Caki2 (cell line): ENCODE data around the gene ZSCAN12. TPM values are rescaled to one million over a fixed set of nuclear protein-coding genes. Genes with fewer than 3 reads are reported as not detected.
"Not testable (repeated sequence)": the region's sequence is repeated elsewhere in the genome, so short reads cannot be mapped to it uniquely, and the experiment has no call there.

ENCODE experiments used
- DNase-seq: peaks from one replicate; pipeline ENCODE4 v3.0.0-alpha.2; 2015; ENCODE audit warnings: low read depth
- in situ Hi-C: cut with HindIII; loops from 2 replicates; pipeline ENCODE4 v1.10.0; 2016; ENCODE audit warnings: low sequenced_read_pairs, low pct_unique_long_range_greater_than_20kb, mixed read lengths
- total RNA-seq: library from RNA; depleted of rRNA; stranded (reverse); fragments of >200 nt; shearing (Covaris generic); gene quantifications from 2 replicates; pipeline ENCODE4 v1.2.3, GENCODE V29; 2014; ENCODE audit warnings: low replicate concordance; rRNA removed

Gene ZSCAN12
- total RNA-seq, result 6.9 and 7.3 TPM in 2 replicates

- in situ Hi-C loops, result no loop called here
- peak; percentile 86 for DNase-seq
Observed at GRCh38 chr6:28399350-28400121, at the start of gene ZSCAN12. TSS of gene ZSCAN12 (minus strand) at chr6:28399747. CDS start at chr6:28398405, 1,342 bp downstream.

DNA sequence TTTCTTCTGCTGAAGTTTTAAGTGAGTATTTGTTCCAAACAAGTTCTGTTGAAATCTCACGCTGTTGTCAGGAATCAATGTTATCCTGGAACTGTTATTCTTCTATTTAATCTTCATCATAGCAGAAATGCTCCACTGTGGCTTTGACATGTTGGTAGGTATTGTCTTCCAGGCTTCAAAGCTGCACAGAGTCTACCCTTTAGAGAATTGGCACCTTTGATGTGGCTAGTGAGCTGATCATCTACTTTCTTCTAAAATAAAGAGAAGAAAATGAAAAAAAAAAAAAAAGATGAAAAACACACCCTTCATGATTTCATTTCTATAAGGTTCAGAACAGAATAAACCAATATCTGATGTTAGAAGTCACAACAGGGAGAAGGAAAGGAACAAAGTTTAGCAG is 49.5 kb upstream of the ZSCAN12 start:
- in situ Hi-C loops, result no loop called here
- no peak for DNase-seq

DNA sequence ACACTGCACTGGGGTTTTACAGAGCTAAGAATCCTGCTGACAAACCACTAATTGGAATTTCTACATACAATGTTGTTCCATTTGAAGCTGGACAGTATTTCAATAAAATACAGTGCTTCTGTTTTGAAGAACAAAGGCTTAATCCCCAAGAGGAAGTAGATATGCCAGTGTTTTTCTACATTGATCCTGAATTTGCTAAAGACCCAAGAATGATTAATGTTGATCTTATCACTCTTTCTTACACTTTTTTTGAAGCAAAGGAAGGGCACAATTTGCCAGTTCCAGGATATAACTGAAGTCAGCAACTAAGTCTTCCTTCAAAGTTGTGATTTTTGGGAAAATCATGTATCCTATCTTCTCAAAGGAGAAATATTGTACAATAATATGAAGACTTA is 48.0 kb upstream of the ZSCAN12 start:
- in situ Hi-C loops, DNase-seq: not testable (repeated sequence)

- in situ Hi-C loops, result no loop called here
- no peak for DNase-seq
Observed at GRCh38 chr6:28446818-28447511, 47.4 kb upstream of the ZSCAN12 start.

- DNase-seq, result peak; percentile 62
- in situ Hi-C loops, result not testable (repeated sequence)
Observed at GRCh38 chr6:28444759-28445158, 45.2 kb upstream of the ZSCAN12 start.

DNA sequence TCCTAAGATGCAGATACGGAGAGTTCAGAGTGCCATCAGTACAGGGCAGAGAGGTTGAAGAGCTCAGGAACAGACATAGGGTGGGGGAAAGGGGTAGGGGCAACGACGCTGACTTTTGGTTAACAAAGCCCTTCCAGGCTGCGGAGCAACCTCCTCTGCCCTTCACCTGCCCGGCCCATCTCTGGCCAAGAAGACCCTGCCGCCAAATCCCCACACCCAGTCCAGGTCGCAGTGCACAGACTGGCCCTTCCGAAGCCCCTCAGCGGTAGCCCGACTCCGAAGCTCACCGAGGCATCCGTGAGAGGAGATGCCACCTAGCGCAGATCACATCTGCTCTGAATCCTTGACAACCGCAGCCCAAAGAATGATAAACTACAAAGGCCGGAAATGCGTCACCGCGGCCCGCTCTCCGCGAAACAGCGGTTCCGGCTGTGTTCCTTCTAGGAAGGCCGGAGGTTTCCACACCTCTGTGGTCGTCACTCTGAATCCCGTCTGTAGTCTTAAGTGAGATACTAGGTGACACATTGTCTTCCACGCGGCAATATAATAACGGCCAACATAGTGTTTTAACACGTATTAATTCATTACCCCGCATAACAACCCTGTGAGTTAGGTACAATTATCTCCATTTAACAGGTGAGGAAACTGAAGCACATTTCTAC is 43.7 kb upstream of the ZSCAN12 start, which contains the start of gene ZSCAN23:
TSS of gene ZSCAN23 (minus strand) at position 380 of the 662 bp plus-strand sequence. CDS start 7,225 bp downstream, outside the sequence.
- DNase-seq, result peak; percentile 87
- in situ Hi-C loops, result no loop called here

DNA sequence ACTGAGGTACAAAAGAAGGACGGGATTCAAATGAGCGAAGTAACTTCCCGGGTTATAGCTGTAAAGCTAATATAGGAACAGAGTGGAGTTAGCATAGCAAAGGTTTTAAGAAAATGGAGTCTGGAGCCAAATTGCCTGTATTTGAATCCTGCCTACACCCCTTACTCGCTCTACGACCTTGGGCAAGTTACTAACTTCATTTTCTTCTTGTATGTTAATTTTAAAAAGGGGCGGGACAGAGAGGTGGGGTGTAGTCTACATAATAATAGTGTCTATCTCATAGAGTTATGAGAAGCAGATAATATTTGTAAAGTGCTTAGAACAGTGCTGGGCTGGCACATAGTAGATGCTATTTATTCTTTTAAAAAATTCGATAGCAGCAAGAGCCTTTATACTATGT is 43.0 kb upstream of the ZSCAN12 start:
- in situ Hi-C loops, result no loop called here
- DNase-seq, result no peak

- no peak for DNase-seq
- in situ Hi-C loops, result no loop called here
Observed at GRCh38 chr6:28436404-28436803, 36.9 kb upstream of the ZSCAN12 start.

- in situ Hi-C loops, result no loop called here
- no peak for DNase-seq
Observed at GRCh38 chr6:28433119-28433518, 33.6 kb upstream of the ZSCAN12 start.

DNA sequence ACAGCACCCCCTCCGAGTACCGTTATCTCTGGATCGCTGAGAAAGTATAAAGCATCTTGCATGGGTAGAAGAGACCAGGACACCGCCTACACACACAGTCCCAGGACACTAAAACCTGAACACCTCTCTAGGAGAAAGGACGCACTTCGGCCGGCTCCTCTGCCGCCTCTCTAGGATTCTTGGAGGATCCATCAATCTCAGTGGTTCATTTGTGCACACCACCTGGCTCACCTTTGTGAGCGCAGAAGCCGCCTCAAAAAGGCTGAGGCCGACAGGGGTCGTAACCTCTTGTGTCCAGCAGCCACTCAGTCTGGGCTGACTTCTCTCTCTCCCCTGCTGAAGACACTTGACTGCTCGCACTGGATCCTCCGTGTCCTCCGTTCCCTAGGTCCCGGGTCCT is 30.2 kb upstream of the ZSCAN12 start:
- no peak for DNase-seq
- in situ Hi-C loops, result no loop called here

DNA sequence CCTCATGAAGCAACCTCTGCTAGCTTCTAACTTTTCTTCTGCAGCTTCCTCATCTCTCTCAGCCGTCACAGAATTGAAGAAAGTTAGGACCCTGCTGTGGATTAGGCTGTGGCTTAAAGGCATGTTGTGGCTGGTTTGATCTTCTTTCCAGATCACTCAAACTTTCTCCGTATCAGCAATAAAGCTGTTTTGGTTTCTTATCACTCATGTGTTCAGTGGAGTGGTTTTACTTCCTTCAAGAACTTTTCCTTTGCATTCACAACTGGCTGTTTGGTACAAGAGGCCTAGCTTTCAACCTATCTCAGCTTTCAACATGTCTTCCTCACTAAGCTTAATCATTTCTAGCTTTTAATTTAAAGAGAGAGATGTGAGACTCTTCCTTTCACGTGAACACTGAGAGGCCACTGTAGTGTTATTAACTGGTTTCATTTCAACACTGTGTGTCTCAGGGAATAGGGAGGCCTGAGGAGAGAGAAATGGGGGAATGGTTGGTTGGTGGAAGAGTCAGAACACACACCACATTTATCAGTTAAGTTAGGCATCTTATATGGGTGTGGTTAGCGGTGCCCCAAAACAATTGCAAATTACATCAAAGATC is 26.5 kb upstream of the ZSCAN12 start:
- in situ Hi-C loops, result no loop called here

DNA sequence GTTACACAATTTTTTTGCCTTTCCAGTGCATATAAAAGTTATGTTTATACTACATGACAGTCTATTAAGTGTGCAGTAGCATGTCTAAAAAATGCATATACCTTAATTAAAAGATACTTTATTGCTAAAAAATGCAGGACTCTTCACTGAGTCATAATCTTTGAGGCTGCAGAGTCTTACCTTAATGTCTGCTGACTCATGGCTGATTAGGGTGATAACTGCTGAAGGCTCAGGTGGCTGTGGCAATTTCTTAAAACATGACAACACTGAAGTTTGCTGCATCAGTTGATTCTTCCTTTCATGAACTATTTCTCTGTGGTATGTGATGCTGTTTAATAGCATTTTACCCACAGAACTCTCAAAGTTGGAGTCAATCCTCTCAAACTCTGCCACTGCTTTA is 24.6 kb upstream of the ZSCAN12 start:
- DNase-seq, result no peak
- in situ Hi-C loops, result no loop called here

More for the DNA sequence above, 26.5 kb upstream of the ZSCAN12 start:
- no peak for DNase-seq

GRCh38 chr6:28423546-28423945 is 24.0 kb upstream of the ZSCAN12 start:
- DNase-seq, result no peak
- in situ Hi-C loops, result no loop called here

DNA sequence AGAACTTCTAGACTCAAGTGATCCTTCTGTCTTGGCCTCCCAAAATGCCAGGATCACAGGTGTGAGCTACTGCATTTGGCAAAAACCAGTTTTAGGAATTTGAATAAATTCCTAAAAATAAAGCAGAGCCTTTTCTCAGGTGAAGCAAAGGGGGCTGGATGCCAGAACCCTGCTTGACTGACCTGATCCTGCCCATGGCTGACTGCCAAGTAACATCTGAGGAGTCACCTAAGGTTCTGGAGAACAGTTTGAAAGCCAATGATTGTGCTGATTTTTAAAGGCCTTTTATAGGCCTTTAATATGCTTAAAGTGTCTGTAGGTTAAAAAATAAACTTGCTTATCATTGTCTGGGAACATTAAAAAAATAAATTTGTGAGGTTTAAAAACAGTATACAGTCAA is 14.1 kb upstream of the ZSCAN12 start:
- in situ Hi-C loops, result no loop called here

DNA sequence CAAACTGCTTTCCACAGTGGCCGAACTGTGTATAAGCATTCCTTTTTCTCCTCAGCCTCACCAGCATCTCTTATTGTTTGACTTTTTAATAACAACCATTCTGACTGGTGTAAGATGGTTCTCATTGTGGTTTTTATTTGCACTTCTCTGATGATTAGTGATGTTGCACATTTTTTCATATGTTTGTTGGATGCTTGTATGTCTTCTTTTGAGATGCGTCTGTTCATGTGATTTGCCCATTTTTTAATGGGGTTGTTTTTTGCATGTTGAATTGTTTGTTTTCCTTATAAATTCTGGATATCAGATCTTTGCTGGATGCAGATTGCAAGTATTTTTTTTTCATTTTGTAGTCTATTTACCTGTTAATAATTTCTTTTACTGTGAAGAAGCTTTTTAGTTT is 11.2 kb upstream of the ZSCAN12 start:
- DNase-seq, result no peak
- in situ Hi-C loops, result no loop called here

More for the DNA sequence above, 14.1 kb upstream of the ZSCAN12 start:
- no peak for DNase-seq

DNA sequence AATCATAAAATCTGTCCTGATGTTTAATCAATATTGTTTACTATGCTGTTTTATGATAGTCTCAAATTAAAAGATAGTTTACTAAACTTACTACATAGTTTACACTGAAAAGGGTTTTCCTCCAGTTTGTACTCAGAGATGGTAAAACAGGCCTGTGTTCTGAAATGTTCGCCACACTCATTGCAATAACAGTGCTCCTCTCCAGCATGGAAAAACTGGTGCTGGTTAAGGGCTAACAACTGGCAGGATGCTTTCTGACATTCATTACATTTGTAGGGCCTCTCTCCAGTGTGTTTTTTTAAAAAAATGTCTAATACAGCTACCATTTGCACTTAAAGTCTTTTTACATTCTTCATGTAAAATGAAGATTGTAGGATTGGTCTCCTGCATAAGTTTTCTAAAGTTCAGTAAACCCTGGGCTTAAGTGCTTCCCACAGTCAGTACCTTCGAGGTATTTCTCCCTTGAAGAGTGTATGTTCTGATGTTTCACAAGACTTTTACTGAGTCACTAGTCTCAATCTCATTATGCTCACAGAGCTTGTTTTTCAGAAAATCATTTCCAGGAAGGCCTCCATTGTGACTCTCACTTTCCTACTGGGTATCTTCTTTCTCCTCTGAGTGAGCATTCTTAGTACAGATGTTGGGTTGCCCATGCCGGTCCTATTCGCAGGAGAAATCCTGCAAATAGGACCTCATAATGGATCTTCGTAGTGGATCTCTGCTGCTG is 8.7 kb upstream of the ZSCAN12 start:
- no peak for DNase-seq
- in situ Hi-C loops, result no loop called here

DNA sequence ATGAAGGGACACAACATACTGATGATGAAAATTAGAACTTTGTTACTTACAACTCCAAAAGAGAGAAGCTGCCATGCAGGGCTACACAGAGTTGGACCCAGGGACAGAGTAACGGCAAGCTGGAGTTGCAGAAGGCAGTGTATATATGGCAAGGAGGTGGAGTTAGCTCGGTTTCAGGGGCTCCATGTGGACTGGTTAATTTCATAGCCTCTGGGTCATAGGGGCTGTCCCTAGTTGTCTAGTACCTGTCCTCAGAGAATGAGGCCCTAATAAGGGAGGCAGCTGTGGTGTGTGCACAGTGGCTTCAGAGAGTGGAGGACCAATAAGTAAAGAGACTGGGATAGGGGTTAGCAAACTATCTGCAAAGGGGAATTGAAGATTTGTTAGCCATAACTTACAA is 7.9 kb upstream of the ZSCAN12 start:
- in situ Hi-C loops, result no loop called here
- no peak for DNase-seq

DNA sequence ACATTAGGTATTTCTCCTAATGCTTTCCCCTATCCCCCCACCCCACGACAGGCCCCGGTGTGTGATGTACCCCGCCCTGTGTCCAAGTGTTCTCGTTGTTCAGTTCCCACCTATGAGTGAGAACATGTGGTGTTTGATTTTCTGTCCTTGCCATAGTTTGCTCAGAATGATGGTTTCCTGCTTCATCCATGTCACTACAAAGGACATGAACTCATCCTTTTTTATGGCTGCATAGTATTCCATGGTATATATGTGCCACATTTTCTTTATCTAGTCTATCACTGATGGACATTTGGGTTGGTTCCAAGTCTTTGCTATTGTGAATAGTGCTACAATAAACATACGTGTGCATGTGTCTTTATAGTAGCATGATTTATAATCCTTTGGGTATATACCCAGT is 4.4 kb upstream of the ZSCAN12 start:
- in situ Hi-C loops, DNase-seq: not testable (repeated sequence)
